Epithelial cell of esophagus (primary cell): Measurements from ENCODE around the gene ABL2.

Experiments used
- DNase-seq: peaks from one replicate; pipeline ENCODE4 v3.0.0; 2010; ENCODE audit warnings: low read depth
- H3K4me3 ChIP-seq: 2 replicates; pipeline ENCODE4 v1.5.1; 2011; ENCODE audit warnings: mild to moderate bottlenecking, low read length, control low read depth
- TF ChIP-seq, protein P1 (sequence below): IDR thresholded peaks from 2 replicates; pipeline ENCODE4 v1.5.1; 2011; ENCODE audit warnings: low read depth, mild to moderate bottlenecking, low read length, control low read depth, inconsistent platforms; ENCODE audit not compliant: insufficient read depth; ENCODE audit errors: missing control alignments

Gene ABL2

DNA sequence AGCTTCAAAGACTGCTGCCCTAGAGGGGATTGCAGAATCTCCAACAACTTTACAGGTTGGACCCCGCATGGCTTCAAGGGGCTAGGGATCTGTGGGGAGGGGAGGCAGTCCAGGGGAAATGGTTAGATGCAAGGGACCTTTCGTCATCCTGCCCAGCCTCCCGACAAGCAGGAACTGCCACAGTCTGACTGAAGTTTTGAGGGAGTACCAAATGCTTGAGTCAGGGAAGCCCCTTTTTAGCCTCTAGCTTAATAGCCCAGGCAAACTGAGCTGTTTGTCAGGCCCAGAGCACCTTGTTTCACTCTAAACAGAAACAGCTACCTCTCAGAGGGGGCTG, 146.5 kb downstream of the ABL2 start:
- peak overlapping the region; percentile 74 for H3K4me3 ChIP-seq
- TF ChIP-seq, protein P1, sequence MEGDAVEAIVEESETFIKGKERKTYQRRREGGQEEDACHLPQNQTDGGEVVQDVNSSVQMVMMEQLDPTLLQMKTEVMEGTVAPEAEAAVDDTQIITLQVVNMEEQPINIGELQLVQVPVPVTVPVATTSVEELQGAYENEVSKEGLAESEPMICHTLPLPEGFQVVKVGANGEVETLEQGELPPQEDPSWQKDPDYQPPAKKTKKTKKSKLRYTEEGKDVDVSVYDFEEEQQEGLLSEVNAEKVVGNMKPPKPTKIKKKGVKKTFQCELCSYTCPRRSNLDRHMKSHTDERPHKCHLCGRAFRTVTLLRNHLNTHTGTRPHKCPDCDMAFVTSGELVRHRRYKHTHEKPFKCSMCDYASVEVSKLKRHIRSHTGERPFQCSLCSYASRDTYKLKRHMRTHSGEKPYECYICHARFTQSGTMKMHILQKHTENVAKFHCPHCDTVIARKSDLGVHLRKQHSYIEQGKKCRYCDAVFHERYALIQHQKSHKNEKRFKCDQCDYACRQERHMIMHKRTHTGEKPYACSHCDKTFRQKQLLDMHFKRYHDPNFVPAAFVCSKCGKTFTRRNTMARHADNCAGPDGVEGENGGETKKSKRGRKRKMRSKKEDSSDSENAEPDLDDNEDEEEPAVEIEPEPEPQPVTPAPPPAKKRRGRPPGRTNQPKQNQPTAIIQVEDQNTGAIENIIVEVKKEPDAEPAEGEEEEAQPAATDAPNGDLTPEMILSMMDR, result no peak
- DNase-seq, result peak; percentile 36

GRCh38 chr1:179082333-179082998, 147.0 kb downstream of the ABL2 start:
- peak; percentile 36 for DNase-seq
- H3K4me3 ChIP-seq, result peak overlapping the region; percentile 74
- TF ChIP-seq, protein P1, result no peak

DNA sequence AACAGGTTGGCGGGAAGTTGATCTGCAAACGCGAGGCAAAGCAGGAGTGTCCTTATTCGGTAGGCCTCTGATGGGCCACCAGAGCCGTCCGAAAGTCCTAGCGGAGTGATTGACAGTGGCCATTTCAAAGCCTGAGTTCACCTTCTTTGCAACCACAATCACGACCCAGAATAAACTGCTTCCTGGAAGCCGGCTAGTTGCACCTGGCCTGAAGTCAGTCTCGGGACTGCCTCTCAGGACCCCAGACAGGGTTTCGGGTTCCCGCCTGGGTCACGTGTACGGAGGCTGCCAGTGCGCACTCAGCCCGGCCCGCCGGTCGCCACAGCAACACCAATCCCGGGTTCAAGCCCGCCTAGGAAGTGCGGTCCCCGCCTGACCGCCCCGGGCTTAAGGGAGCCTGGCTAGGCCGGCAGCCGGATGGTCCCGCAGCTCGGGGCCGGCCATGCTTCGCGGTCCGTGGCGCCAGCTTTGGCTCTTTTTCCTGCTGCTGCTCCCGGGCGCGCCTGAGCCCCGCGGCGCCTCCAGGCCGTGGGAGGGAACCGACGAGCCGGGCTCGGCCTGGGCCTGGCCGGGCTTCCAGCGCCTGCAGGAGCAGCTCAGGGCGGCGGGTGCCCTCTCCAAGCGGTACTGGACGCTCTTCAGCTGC, 147.7 kb downstream of the ABL2 start, which contains the start of gene TOR3A:
Gene TOR3A (plus strand): TSS at position 384 of the 646 bp plus-strand sequence. CDS start 59 bp downstream, at position 443.
- peak; percentile 91 for DNase-seq
- TF ChIP-seq, protein P1, result no peak
- peak within 1 kb of the TSS; percentile 74 for H3K4me3 ChIP-seq

DNA sequence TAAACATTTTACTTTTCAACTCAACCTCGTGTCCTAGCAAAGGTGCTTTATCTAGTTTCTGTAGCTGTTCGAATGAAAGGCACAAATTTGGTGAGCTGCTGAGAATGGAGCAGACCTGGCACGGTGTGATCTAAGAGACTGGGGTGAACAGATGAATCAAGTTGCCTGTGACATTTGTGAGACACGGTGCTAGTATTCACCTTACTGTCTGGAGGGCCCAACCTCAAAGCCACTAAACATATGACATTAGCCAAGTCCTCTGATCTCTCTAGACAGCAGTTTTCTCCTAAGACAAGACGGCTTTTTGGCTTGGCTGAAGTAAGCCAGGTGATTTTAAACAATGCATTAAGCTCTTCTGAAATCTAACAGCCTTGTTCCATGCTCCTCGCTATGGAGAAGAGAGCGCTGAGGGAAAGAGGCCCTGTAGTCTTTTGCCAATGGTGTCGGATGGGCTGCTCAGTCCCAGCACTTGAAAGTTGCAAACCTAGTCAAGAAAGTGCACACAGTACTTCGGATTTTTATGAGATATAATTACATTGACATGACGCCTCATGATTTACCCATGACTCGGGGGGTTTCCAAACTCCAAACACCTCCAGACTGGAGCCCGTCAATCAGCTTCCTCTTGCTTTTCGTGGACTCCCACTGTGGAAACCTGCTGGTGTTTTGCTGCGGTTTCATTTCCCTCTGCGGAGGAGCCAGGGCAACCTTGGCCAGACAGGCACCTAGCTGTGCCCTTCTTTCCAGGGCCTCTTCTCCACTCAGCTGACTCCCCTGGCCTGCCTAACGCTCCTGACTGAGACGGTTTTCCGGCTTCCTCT, 148.4 kb downstream of the ABL2 start:
- DNase-seq, result no peak
- H3K4me3 ChIP-seq, result peak overlapping the region; percentile 74
- TF ChIP-seq, protein P1, result no peak

DNA sequence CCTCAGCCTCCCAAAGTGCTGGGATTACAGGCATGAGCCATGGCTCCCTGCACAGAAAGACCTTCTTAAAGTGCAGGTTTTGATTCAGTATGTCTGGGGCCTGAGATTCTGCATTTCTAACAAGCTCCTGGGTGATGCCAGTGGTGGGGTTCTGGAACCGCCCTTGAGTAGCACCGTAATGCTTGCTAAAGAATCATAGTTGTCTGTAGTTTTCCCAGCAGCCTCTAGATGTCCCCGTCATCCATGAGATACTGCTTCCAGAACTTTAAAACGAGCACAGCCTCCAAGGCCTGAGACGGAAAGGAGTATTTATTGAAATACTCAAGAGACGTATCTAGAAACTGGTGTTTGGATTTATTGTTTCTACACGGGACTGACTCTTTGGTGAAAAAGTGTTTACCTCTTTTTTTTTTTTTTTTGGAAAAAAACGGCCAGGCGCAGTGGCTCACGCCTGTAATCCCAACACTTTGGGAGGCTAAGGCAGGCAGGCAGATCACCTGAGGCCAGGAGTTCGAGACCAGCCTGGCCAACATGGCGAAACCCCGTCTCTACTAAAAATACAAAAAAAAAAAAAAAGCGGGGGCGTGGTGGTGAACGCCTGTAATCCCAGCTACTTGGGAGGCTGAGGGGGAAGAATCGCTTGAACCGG, 150.2 kb downstream of the ABL2 start:
- H3K4me3 ChIP-seq, result no peak overlapping the region
- TF ChIP-seq, protein P1, result peak; percentile 80
- peak; percentile 78 for DNase-seq

- TF ChIP-seq, protein P1, result no peak
- peak; percentile 25 for DNase-seq
- H3K4me3 ChIP-seq, result no peak overlapping the region
These were observed 152.1 kb downstream of the ABL2 start for GRCh38 chr1:179077396-179077795.
